ENCODE results near the gene PARVB. TPM values are rescaled to one million over a fixed set of nuclear protein-coding genes. Genes with fewer than 3 reads are reported as not detected.

Gene PARVB
- total RNA-seq, 5 donors from 2014 or later (not counting 1 experiment from before 2014, with no cell fraction given): 5.9 to 13.8 (median 8.2) TPM

DNA sequence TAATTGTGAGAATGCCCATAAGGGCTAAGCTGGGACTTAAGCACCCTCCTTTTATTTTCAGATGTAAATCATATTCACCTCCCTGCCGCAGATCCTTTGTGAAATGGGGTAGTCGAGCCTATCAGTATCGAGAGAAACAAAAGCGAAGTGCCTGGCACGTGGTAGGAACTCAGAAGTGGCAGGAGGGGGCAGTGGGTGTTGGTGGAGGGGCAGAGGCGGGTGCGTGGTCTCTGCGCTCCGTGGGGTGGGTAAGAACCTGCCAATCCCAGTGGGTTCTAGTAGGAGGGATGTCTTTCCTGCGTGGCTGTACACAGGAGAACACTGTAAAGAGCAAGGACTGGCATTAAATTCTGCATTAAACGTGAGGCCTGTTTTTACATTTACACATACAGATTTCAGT lies 21.8 kb upstream of the PARVB start:
- 89% methylated on average over 6 of the region's 11 CpGs for WGBS (ENCODE audit: insufficient coverage)
- Mint-ChIP-seq H3K36me3 (peaks cover 48% of the 10 kb centered on the region), H3K4me3 (no peak overlapping the region), H3K27ac (no peak overlapping the region), H3K9me3 (no peaks in the 10 kb centered on the region), H3K27me3 (no peaks in the 10 kb centered on the region), H3K4me1 (peaks cover 0 to 2% (median 0%) of the 10 kb centered on the region in 3 donors)
- Histone ChIP-seq H3K36me3 (ENCODE audit: control insufficient read depth in 2 of 2, extremely low read depth in 1 of 2, insufficient read depth in 1 of 2, low read length in 1 of 2) (peaks cover 0 to 8% of the 10 kb centered on the region in 2 donors), H3K27me3 (replicated peaks in 1 of 2; ENCODE audit: control insufficient read depth in 2 of 2, extremely low read depth in 1 of 2, insufficient read depth in 2 of 2, low read length in 1 of 2) (no peaks in the 10 kb centered on the region), H3K4me1 (ENCODE audit: control insufficient read depth in 1 of 2, extremely low read depth in 1 of 2, insufficient read depth in 2 of 2, low read length in 2 of 2) (no peaks in the 10 kb centered on the region), H3K4me3 (ENCODE audit: control insufficient read depth in 1 of 2, extremely low read depth in 1 of 2, low read length in 1 of 2) (no peak overlapping the region), H3K9me3 (no peaks in the 10 kb centered on the region), H3K27ac (ENCODE audit: low read length) (no peak overlapping the region)
- no peak for ATAC-seq (replicated peaks in 1 of 4)
- DNase-seq: no peak
- ChIA-PET POLR2A (no interaction called here), CTCF (no interaction called here)

DNA sequence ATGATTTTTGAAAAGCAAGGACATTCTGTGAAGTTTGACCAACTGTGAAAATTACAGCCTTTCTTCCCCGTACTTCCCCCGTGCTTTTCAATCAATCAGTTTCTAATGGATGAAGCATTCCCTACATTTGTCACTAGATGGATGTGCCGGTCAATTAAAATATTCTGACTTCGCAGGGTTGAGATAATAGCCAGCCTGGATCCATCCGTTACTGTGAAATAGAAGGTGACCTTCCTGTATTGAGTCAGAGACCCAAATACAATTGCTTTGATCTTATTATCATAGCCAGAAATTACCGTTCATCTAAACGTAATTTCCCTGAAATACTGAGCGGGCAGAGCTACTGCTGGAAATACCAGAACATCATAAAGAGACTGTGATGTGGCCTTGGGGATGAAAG lies 21.1 kb upstream of the PARVB start:
- ChIA-PET CTCF (no interaction called here), POLR2A (no interaction called here)
- Mint-ChIP-seq H3K36me3 (peaks cover 49% of the 10 kb centered on the region), H3K4me1 (no peaks in the 10 kb centered on the region), H3K27me3 (no peaks in the 10 kb centered on the region), H3K9me3 (no peaks in the 10 kb centered on the region), H3K27ac (no peak overlapping the region), H3K4me3 (no peak overlapping the region)
- ATAC-seq (replicated peaks in 1 of 4) (no peak), DNase-seq (no peak)
- Histone ChIP-seq H3K4me1 (ENCODE audit: control insufficient read depth in 1 of 2, extremely low read depth in 1 of 2, insufficient read depth in 2 of 2, low read length in 2 of 2) (no peaks in the 10 kb centered on the region), H3K27me3 (replicated peaks in 1 of 2; ENCODE audit: control insufficient read depth in 2 of 2, extremely low read depth in 1 of 2, insufficient read depth in 2 of 2, low read length in 1 of 2) (no peaks in the 10 kb centered on the region), H3K36me3 (ENCODE audit: control insufficient read depth in 2 of 2, extremely low read depth in 1 of 2, insufficient read depth in 1 of 2, low read length in 1 of 2) (peaks cover 0 to 8% of the 10 kb centered on the region in 2 donors), H3K27ac (ENCODE audit: low read length) (no peak overlapping the region), H3K9me3 (no peaks in the 10 kb centered on the region), H3K4me3 (ENCODE audit: control insufficient read depth in 1 of 2, extremely low read depth in 1 of 2, low read length in 1 of 2) (no peak overlapping the region)
- 80% methylated on average over 1 of the region's 8 CpGs for WGBS (ENCODE audit: insufficient coverage)

DNA sequence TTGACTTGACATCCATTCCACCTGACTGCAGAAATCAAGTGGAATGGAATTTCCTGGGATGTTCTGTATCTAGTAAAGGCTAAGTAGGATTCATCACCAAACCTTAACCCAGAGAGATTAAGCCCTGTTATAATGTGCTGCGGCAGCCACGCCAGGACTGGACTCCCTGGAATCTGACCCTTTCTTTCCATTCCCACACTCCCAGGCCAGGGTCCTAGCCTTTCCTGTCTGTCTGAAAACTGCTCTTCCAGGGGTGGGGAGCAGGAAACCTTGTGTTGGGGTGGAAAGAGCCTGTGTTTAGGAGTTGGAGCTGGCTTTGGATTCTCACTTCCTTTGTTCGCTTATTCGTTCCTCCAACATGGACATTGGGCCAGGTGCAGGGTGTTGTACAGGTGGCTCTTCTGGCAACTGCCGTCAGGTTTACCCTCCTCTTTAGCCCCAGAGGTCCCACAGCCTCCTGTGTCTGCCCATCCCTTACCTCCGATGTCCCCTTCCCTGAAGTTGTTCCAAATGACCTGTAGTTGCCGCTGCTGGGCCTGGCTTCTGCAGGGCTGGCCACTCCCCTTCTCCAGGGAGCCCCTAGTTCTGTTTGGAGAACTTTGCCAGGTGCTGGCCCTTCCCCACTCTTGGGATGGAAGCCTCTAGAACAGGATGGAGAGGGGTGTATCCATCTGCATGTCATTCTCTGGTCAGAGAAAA lies 20.5 kb upstream of the PARVB start:
- no peaks in the 10 kb centered on the region for H3K27me3 ChIP-seq (replicated peaks in 1 of 2; ENCODE audit: control insufficient read depth in 2 of 2, extremely low read depth in 1 of 2, insufficient read depth in 2 of 2, low read length in 1 of 2)
- no peak overlapping the region for H3K4me3 Mint-ChIP-seq
- H3K9me3 ChIP-seq: no peaks in the 10 kb centered on the region
- H3K9me3 Mint-ChIP-seq: no peaks in the 10 kb centered on the region
- H3K4me1 Mint-ChIP-seq: no peaks in the 10 kb centered on the region
- ATAC-seq (replicated peaks in 1 of 4) (no peak), DNase-seq (no peak)
- CTCF ChIA-PET: no interaction called here
- no peaks in the 10 kb centered on the region for H3K27me3 Mint-ChIP-seq
- peaks cover 0 to 7% of the 10 kb centered on the region in 2 donors for H3K36me3 ChIP-seq (ENCODE audit: control insufficient read depth in 2 of 2, extremely low read depth in 1 of 2, insufficient read depth in 1 of 2, low read length in 1 of 2)
- peaks cover 44% of the 10 kb centered on the region for H3K36me3 Mint-ChIP-seq
- POLR2A ChIA-PET: no interaction called here
- H3K27ac Mint-ChIP-seq: no peak overlapping the region
- no peaks in the 10 kb centered on the region for H3K4me1 ChIP-seq (ENCODE audit: control insufficient read depth in 1 of 2, extremely low read depth in 1 of 2, insufficient read depth in 2 of 2, low read length in 2 of 2)
- no peak overlapping the region for H3K4me3 ChIP-seq (ENCODE audit: control insufficient read depth in 1 of 2, extremely low read depth in 1 of 2, low read length in 1 of 2)
- WGBS (ENCODE audit: insufficient coverage): 100% methylated on average over 3 of the region's 7 CpGs
- H3K27ac ChIP-seq (ENCODE audit: low read length): no peak overlapping the region

DNA sequence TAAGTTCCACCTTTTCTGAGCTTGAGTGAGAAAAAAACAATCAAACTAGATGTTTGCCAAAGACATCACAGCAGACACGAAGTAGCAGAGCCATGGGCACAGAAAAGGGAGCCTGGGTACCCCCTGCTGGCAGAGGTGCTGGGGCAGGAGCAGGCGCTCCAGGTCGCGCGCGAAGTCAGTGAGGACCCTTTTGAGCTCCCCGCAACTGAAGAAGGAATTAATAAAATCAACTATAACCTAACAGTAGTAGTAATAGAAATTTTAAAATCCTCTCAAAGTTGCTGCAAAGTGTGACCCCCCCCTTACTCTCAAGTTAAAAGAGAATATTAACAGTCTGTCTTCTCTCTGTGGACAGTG lies 20.0 kb upstream of the PARVB start:
- no peak overlapping the region for H3K4me3 Mint-ChIP-seq
- DNase-seq (no peak), ATAC-seq (replicated peaks in 1 of 4) (no peak)
- H3K27ac Mint-ChIP-seq: no peak overlapping the region
- peaks cover 39% of the 10 kb centered on the region for H3K36me3 Mint-ChIP-seq
- Histone ChIP-seq H3K4me3 (ENCODE audit: control insufficient read depth in 1 of 2, extremely low read depth in 1 of 2, low read length in 1 of 2) (no peak overlapping the region), H3K9me3 (no peaks in the 10 kb centered on the region), H3K4me1 (ENCODE audit: control insufficient read depth in 1 of 2, extremely low read depth in 1 of 2, insufficient read depth in 2 of 2, low read length in 2 of 2) (no peaks in the 10 kb centered on the region), H3K27ac (ENCODE audit: low read length) (no peak overlapping the region), H3K27me3 (replicated peaks in 1 of 2; ENCODE audit: control insufficient read depth in 2 of 2, extremely low read depth in 1 of 2, insufficient read depth in 2 of 2, low read length in 1 of 2) (no peaks in the 10 kb centered on the region), H3K36me3 (ENCODE audit: control insufficient read depth in 2 of 2, extremely low read depth in 1 of 2, insufficient read depth in 1 of 2, low read length in 1 of 2) (peaks cover 0 to 2% of the 10 kb centered on the region in 2 donors)
- no peaks in the 10 kb centered on the region for H3K9me3 Mint-ChIP-seq
- CTCF ChIA-PET: interaction anchor here in 1 of 2 donors (1.2 kb wide), 1 partner anchor 11 kb away, joined by 5 read pairs; no protein-coding TSS in a partner anchor
- POLR2A ChIA-PET: no interaction called here
- WGBS (ENCODE audit: insufficient coverage): 67% methylated on average over 1 of the region's 7 CpGs
- no peaks in the 10 kb centered on the region for H3K27me3 Mint-ChIP-seq
- H3K4me1 Mint-ChIP-seq: no peaks in the 10 kb centered on the region

DNA sequence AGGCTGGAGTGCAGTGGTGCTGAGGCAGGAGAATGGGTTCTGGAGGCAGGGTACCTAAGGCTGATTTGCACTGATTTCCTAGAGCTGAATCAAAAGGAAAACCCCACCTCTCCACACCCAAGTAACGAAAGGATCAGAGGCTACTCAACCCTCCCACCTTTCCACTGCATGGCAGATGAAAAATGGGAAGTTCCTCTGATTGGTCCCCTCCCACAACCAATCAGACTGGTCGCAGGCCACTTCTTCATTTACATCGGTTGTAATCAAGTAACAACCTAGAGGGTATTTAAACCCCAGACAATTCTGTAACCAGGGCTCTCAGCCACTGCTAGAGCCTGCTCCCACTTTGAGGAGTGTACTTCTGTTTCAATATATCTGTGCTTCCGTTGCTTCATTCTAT lies 18.6 kb upstream of the PARVB start:
- Histone ChIP-seq H3K9me3 (no peaks in the 10 kb centered on the region), H3K27me3 (replicated peaks in 1 of 2; ENCODE audit: control insufficient read depth in 2 of 2, extremely low read depth in 1 of 2, insufficient read depth in 2 of 2, low read length in 1 of 2) (no peaks in the 10 kb centered on the region), H3K4me1 (ENCODE audit: control insufficient read depth in 1 of 2, extremely low read depth in 1 of 2, insufficient read depth in 2 of 2, low read length in 2 of 2) (no peaks in the 10 kb centered on the region), H3K4me3 (ENCODE audit: control insufficient read depth in 1 of 2, extremely low read depth in 1 of 2, low read length in 1 of 2) (no peak overlapping the region), H3K36me3 (ENCODE audit: control insufficient read depth in 2 of 2, extremely low read depth in 1 of 2, insufficient read depth in 1 of 2, low read length in 1 of 2) (no peaks in the 10 kb centered on the region), H3K27ac (ENCODE audit: low read length) (no peak overlapping the region)
- Mint-ChIP-seq H3K4me1 (no peaks in the 10 kb centered on the region), H3K27ac (no peak overlapping the region), H3K9me3 (no peaks in the 10 kb centered on the region), H3K27me3 (no peaks in the 10 kb centered on the region), H3K4me3 (no peak overlapping the region), H3K36me3 (peaks cover 33% of the 10 kb centered on the region)
- POLR2A ChIA-PET: interaction anchor here in 1 of 2 donors (0.6 kb wide), 1 partner anchor 217 kb away, joined by 3 read pairs; no protein-coding TSS in a partner anchor
- CTCF ChIA-PET: no interaction called here
- WGBS (ENCODE audit: insufficient coverage): no CpG with 5 or more reads among the region's 4 CpGs
- ATAC-seq (replicated peaks in 1 of 4) (no peak), DNase-seq (no peak)

DNA sequence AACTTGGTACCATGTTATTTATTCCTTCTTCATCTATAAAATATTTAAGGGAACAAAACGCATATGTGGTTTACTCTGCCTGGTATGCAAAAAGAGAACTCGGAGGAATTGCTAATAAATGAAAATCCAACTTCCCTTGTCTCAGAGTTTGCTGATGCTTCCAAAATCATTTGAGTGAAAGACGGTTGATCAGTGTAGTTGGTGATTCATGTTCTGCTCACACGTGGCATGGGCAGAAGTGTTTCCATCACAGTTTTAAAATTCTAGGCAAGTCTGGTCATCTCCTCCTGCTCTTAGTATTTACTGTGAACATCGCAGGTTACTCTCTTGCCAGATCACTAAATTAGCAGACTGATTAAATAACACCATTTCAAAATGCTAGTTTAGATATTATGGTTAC lies 11.9 kb upstream of the PARVB start:
- Histone ChIP-seq H3K4me1 (ENCODE audit: control insufficient read depth in 1 of 2, extremely low read depth in 1 of 2, insufficient read depth in 2 of 2, low read length in 2 of 2) (no peaks in the 10 kb centered on the region), H3K27ac (ENCODE audit: low read length) (no peak overlapping the region), H3K27me3 (replicated peaks in 1 of 2; ENCODE audit: control insufficient read depth in 2 of 2, extremely low read depth in 1 of 2, insufficient read depth in 2 of 2, low read length in 1 of 2) (no peaks in the 10 kb centered on the region), H3K4me3 (ENCODE audit: control insufficient read depth in 1 of 2, extremely low read depth in 1 of 2, low read length in 1 of 2) (no peak overlapping the region), H3K9me3 (no peaks in the 10 kb centered on the region), H3K36me3 (ENCODE audit: control insufficient read depth in 2 of 2, extremely low read depth in 1 of 2, insufficient read depth in 1 of 2, low read length in 1 of 2) (no peaks in the 10 kb centered on the region)
- Mint-ChIP-seq H3K27ac (no peak overlapping the region), H3K9me3 (no peaks in the 10 kb centered on the region), H3K4me1 (no peaks in the 10 kb centered on the region), H3K27me3 (no peaks in the 10 kb centered on the region), H3K36me3 (peaks cover 9% of the 10 kb centered on the region), H3K4me3 (no peak overlapping the region)
- no peak for ATAC-seq (replicated peaks in 1 of 4)
- POLR2A ChIA-PET: no interaction called here
- CTCF ChIA-PET: no interaction called here
- WGBS (ENCODE audit: insufficient coverage): 79% methylated on average over 3 of the region's 5 CpGs
- DNase-seq: no peak

DNA sequence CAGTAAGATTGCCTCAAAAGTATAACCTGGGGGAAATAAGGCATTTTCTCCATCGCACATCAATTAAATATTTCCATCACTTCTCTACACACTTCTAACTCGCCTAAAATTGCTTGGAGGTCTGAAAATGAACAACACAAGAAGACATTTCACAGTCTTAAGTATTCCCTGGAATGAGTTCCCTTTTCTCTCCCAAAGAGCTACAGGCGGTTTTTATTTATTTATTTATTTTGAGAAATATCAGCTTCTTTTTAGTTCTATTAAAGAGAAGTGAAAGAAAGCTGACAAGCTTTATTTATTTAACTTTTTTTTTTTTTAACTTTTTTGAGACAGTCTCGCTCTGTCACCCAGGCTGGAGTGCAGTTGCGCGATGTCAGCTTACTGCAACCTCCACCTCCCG lies 11.5 kb upstream of the PARVB start:
- H3K4me3 ChIP-seq (ENCODE audit: control insufficient read depth in 1 of 2, extremely low read depth in 1 of 2, low read length in 1 of 2): no peak overlapping the region
- Mint-ChIP-seq H3K4me1 (no peaks in the 10 kb centered on the region), H3K36me3 (peaks cover 5% of the 10 kb centered on the region), H3K4me3 (no peak overlapping the region), H3K27me3 (no peaks in the 10 kb centered on the region), H3K9me3 (no peaks in the 10 kb centered on the region), H3K27ac (no peak overlapping the region)
- H3K9me3 ChIP-seq: no peaks in the 10 kb centered on the region
- no peaks in the 10 kb centered on the region for H3K27me3 ChIP-seq (replicated peaks in 1 of 2; ENCODE audit: control insufficient read depth in 2 of 2, extremely low read depth in 1 of 2, insufficient read depth in 2 of 2, low read length in 1 of 2)
- ChIA-PET CTCF (no interaction called here), POLR2A (no interaction called here)
- DNase-seq (no peak), ATAC-seq (replicated peaks in 1 of 4) (no peak)
- H3K27ac ChIP-seq (ENCODE audit: low read length): no peak overlapping the region
- no peaks in the 10 kb centered on the region for H3K36me3 ChIP-seq (ENCODE audit: control insufficient read depth in 2 of 2, extremely low read depth in 1 of 2, insufficient read depth in 1 of 2, low read length in 1 of 2)
- 100% methylated on average over 1 of the region's 7 CpGs for WGBS (ENCODE audit: insufficient coverage)
- no peaks in the 10 kb centered on the region for H3K4me1 ChIP-seq (ENCODE audit: control insufficient read depth in 1 of 2, extremely low read depth in 1 of 2, insufficient read depth in 2 of 2, low read length in 2 of 2)

Measured in T-cell (primary cell).